AG09309 (cell line): Measurements from ENCODE around the gene SLC24A5.

Experiments
- DNase-seq: peaks from one replicate; pipeline ENCODE4 v3.0.0-alpha.2; 2010; ENCODE audit warnings: low read depth
- H3K4me3 ChIP-seq: 2 replicates; pipeline ENCODE4 v1.5.1; 2011; ENCODE audit warnings: mild to moderate bottlenecking, low read depth, low read length, moderate library complexity; ENCODE audit not compliant: control insufficient read depth
- TF ChIP-seq, protein P1 (sequence below): IDR thresholded peaks from 2 replicates; pipeline ENCODE4 v1.5.1; 2011; ENCODE audit warnings: mild to moderate bottlenecking, low read depth, low read length, inconsistent platforms; ENCODE audit not compliant: insufficient read depth, control insufficient read depth; ENCODE audit errors: missing control alignments

Gene SLC24A5

DNA sequence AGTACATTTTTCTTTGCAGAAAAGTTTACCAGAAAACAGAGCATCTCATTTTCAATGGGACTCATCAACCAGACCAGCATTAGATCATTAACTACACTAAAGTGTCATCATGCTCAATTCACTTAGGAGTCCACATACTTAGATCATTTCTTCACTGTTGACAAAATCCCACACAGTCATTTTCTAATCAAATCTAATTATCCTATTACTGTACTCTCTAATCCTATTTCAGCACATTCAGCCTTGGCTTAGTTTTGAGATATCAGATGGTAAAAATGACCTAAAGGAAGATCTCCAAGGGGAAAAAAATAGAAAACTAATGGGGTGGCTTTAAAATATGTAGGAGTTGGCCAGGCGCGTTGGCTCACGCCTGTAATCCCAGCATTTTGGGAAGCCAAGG is 65.5 kb downstream of the SLC24A5 start:
- TF ChIP-seq, protein P1, sequence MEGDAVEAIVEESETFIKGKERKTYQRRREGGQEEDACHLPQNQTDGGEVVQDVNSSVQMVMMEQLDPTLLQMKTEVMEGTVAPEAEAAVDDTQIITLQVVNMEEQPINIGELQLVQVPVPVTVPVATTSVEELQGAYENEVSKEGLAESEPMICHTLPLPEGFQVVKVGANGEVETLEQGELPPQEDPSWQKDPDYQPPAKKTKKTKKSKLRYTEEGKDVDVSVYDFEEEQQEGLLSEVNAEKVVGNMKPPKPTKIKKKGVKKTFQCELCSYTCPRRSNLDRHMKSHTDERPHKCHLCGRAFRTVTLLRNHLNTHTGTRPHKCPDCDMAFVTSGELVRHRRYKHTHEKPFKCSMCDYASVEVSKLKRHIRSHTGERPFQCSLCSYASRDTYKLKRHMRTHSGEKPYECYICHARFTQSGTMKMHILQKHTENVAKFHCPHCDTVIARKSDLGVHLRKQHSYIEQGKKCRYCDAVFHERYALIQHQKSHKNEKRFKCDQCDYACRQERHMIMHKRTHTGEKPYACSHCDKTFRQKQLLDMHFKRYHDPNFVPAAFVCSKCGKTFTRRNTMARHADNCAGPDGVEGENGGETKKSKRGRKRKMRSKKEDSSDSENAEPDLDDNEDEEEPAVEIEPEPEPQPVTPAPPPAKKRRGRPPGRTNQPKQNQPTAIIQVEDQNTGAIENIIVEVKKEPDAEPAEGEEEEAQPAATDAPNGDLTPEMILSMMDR, result no peak
- DNase-seq, result no peak
- H3K4me3 ChIP-seq, result no peak overlapping the region

DNA sequence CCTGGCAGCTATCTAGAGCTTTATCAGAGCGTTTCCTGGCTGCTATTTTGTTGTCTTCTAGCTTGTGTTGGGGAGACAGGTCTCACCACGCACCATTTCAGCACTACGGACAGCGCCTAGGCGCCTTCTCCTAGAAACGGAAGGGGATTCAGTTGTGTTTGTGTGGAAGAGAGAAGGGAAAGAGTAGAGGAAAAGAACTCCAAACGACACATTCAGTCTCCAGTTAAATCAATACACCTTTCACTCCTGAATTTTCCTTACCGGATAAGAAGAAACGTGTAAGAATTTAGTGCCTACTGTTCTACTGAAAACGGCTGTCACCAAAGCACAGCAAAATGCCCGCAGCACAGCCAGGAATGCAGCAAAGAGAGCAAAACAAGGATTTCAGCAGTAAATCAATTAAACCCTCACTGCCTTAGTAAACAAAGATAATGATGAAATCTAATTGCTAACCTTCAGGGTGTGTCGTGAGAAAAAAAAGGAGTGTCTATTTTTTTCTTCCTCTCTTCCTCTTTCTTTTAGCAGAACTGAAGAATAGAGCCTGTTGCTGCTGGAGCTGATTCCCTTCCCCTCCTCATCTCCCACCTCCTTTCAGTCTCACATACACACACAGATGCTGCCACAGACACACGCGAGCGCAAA is 70.3 kb downstream of the SLC24A5 start:
- H3K4me3 ChIP-seq, result no peak overlapping the region
- DNase-seq, result no peak
- TF ChIP-seq, protein P1, result no peak

DNA sequence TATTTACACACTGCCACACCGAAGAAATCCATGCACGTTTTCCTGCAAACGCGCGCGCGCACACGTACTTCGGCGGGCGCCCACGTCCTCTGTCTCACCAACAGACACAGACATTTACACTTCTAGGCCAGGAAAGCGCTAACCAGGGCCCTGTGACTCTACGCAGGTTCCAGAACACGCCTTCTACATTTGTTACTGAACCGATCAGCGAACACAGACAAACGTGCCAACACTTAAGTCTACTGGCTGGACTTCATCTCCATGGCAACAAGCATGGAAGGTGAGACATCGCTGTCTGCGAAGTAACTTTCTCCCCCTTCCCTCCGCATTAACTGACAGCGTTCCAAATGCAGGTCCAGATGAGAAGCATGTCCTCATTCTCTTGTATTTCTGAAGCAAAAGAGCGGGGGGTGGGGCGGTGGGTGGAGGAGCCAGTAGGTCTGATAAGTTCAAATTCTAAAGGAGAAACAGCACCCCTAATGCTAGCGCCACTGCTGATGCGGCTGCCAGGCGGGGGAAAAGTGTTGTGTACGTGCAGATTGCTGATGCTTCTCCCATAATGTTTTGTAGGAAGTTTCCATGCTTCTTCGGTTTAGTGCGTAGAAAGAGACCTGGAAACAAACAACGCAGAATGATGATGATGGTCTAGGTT is 70.9 kb downstream of the SLC24A5 start, which contains the start of gene CTXN2:
Gene CTXN2, plus strand, starts transcription at position 92 of the 652 bp plus-strand sequence. CDS start 9,636 bp downstream, outside the sequence.
- DNase-seq, result no peak
- H3K4me3 ChIP-seq, result no peak within 1 kb of the TSS
- TF ChIP-seq, protein P1, result no peak
